WI38 (cell line): ENCODE data around the gene SIRPB2.

Source experiments
- H3K4me3 ChIP-seq: 2 replicates; pipeline ENCODE4 v1.5.1; 2011; ENCODE audit warnings: low read depth, mild to moderate bottlenecking, control low read depth, low read length
- CTCF ChIP-seq: IDR thresholded peaks from 2 replicates; pipeline ENCODE4 v1.5.1; 2012; ENCODE audit warnings: low read depth, mild to moderate bottlenecking, control low read depth, low read length

The SIRPB2 gene

GRCh38 chr20:1466211-1467081 is 24.8 kb downstream of the SIRPB2 start, which contains the start of gene NSFL1C:
Gene NSFL1C (minus strand): TSS chr20:1466849. CDS start chr20:1466824, 25 bp downstream.
- H3K4me3 ChIP-seq: peak within 1 kb of the TSS; percentile 89
- TF ChIP-seq CTCF: peak; percentile 94

GRCh38 chr20:1465470-1466210 is 25.6 kb downstream of the SIRPB2 start:
- peak overlapping the region; percentile 89 for H3K4me3 ChIP-seq
- TF ChIP-seq CTCF: no peak

- H3K4me3 ChIP-seq: no peak overlapping the region
- TF ChIP-seq CTCF: no peak
Measured at GRCh38 chr20:1463971-1464570, 27.1 kb downstream of the SIRPB2 start.

- no peak for TF ChIP-seq CTCF
- no peak overlapping the region for H3K4me3 ChIP-seq
Measured at GRCh38 chr20:1462834-1463233, 28.4 kb downstream of the SIRPB2 start.

GRCh38 chr20:1462001-1462400 is 29.2 kb downstream of the SIRPB2 start:
- H3K4me3 ChIP-seq: no peak overlapping the region
- no peak for TF ChIP-seq CTCF

- no peak for TF ChIP-seq CTCF
- H3K4me3 ChIP-seq: no peak overlapping the region
Measured at GRCh38 chr20:1460275-1460674, 30.9 kb downstream of the SIRPB2 start.
